Osteoblast (primary cell): ENCODE data around the gene CDC20. TPM values are rescaled to one million over a fixed set of nuclear protein-coding genes. Genes with fewer than 3 reads are reported as not detected.
A peak's percentile ranks its signal among the peaks of the same experiment; 100 is the strongest.

ENCODE experiments used
- DNase-seq: peaks from one replicate; pipeline ENCODE4 v3.0.0; 2011; ENCODE audit warnings: low spot score, mixed read lengths; ENCODE audit not compliant: insufficient read length; ENCODE audit errors: missing footprints
- H2AFZ ChIP-seq: 2 replicates; pipeline ENCODE4 v1.6.0; 2011; ENCODE audit warnings: mild to moderate bottlenecking, low read length
- H3K27ac ChIP-seq: 2 replicates; pipeline ENCODE4 v1.5.1; 2011; ENCODE audit warnings: mild to moderate bottlenecking, low read depth, low read length, moderate library complexity
- H3K27me3 ChIP-seq: 2 replicates; pipeline ENCODE4 v1.6.0; 2012; ENCODE audit warnings: mild to moderate bottlenecking, control low read depth, inconsistent platforms, low read length, moderate library complexity; ENCODE audit not compliant: insufficient read depth
- H3K36me3 ChIP-seq: 2 replicates; pipeline ENCODE4 v1.5.1; 2011; ENCODE audit warnings: mild to moderate bottlenecking, low read length, control low read depth, moderate library complexity; ENCODE audit not compliant: insufficient read depth
- H3K4me1 ChIP-seq: 2 replicates; pipeline ENCODE4 v1.5.1; 2011; ENCODE audit warnings: mild to moderate bottlenecking, low read length, control low read depth, moderate library complexity; ENCODE audit not compliant: insufficient read depth
- H3K4me2 ChIP-seq: 2 replicates; pipeline ENCODE4 v1.6.0; 2011; ENCODE audit warnings: mild to moderate bottlenecking, low read length; ENCODE audit not compliant: insufficient read depth
- H3K4me3 ChIP-seq: fragments of 200-600 bp; sonication (generic); 3 replicates; pipeline ENCODE4 v1.5.1; 2012; ENCODE audit warnings: mild to moderate bottlenecking, low read length, inconsistent platforms; ENCODE audit not compliant: insufficient read depth
- H3K79me2 ChIP-seq: 2 replicates; pipeline ENCODE4 v1.6.0; 2012; ENCODE audit warnings: mild to moderate bottlenecking, low read length, control low read depth, inconsistent platforms; ENCODE audit not compliant: insufficient read depth
- H3K9me3 ChIP-seq: 2 replicates; pipeline ENCODE4 v1.5.1; 2011; ENCODE audit warnings: low read depth, low read length, control low read depth
- H4K20me1 ChIP-seq: 2 replicates; pipeline ENCODE4 v1.6.0; 2012; ENCODE audit warnings: mild to moderate bottlenecking, low read length, control low read depth; ENCODE audit not compliant: insufficient read depth
- total RNA-seq: library from RNA; depleted of rRNA; stranded (reverse); fragments of >200 nt; gene quantifications from 2 replicates; pipeline ENCODE4 v1.2.3, GENCODE V29; 2012
- TF ChIP-seq, protein P1 (sequence below): IDR thresholded peaks from 2 replicates; pipeline ENCODE4 v1.5.1; 2011; ENCODE audit warnings: mild to moderate bottlenecking, low read depth, low read length, moderate library complexity; ENCODE audit errors: extremely low read depth

Gene CDC20
- 4.7 and 5.3 TPM in 2 replicates for total RNA-seq

DNA sequence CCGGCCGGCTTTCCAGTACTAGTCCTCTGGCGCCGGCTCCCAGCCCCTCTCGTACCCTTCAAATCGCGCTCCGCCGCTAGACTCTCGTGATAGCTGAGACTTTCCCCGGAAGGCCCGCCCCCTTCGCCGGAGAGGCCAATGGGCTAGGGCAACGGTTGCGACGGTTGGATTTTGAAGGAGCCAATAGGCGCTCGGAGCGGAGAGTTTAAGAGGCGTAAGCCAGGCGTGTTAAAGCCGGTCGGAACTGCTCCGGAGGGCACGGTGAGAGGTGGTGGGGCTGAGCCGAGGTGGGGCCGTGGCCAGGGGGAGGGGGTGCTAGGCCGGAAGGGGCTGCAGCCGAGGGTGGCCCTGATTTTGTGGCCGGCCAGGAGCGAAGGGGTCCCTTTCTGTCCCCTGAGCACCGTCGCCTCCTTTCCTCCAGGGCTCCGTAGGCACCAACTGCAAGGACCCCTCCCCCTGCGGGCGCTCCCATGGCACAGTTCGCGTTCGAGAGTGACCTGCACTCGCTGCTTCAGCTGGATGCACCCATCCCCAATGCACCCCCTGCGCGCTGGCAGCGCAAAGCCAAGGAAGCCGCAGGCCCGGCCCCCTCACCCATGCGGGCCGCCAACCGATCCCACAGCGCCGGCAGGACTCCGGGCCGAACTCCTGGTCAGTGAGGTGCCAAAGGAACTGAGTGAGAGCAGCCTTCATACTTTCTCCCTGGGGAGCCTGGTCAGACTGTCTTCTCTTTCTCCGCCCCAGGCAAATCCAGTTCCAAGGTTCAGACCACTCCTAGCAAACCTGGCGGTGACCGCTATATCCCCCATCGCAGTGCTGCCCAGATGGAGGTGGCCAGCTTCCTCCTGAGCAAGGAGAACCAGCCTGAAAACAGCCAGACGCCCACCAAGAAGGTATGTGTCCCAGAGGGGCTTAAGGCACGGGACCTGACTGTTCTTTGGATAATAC, at the start of gene CDC20:
Gene CDC20, plus strand, starts transcription at position 236 of the 948 bp plus-strand sequence. Its CDS starts 235 bp downstream, at position 471.
- no peaks in the 10 kb centered on the region for H3K27me3 ChIP-seq
- peaks cover 40% of the 10 kb centered on the region for H3K36me3 ChIP-seq
- H3K27ac ChIP-seq = peak within 1 kb of the TSS; percentile 69
- peak within 1 kb of the TSS; percentile 99 for H3K4me2 ChIP-seq
- H4K20me1 ChIP-seq = peaks cover 15% of the 10 kb centered on the region
- H3K4me3 ChIP-seq = peak within 1 kb of the TSS; percentile 85
- H3K79me2 ChIP-seq = peaks cover 49% of the 10 kb centered on the region
- peak within 1 kb of the TSS; percentile 97 for H2AFZ ChIP-seq
- H3K9me3 ChIP-seq = no peaks in the 10 kb centered on the region
- TF ChIP-seq, protein P1, sequence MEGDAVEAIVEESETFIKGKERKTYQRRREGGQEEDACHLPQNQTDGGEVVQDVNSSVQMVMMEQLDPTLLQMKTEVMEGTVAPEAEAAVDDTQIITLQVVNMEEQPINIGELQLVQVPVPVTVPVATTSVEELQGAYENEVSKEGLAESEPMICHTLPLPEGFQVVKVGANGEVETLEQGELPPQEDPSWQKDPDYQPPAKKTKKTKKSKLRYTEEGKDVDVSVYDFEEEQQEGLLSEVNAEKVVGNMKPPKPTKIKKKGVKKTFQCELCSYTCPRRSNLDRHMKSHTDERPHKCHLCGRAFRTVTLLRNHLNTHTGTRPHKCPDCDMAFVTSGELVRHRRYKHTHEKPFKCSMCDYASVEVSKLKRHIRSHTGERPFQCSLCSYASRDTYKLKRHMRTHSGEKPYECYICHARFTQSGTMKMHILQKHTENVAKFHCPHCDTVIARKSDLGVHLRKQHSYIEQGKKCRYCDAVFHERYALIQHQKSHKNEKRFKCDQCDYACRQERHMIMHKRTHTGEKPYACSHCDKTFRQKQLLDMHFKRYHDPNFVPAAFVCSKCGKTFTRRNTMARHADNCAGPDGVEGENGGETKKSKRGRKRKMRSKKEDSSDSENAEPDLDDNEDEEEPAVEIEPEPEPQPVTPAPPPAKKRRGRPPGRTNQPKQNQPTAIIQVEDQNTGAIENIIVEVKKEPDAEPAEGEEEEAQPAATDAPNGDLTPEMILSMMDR = no peak
- peak; percentile 99 for DNase-seq
- H3K4me1 ChIP-seq = peaks cover 38% of the 10 kb centered on the region

DNA sequence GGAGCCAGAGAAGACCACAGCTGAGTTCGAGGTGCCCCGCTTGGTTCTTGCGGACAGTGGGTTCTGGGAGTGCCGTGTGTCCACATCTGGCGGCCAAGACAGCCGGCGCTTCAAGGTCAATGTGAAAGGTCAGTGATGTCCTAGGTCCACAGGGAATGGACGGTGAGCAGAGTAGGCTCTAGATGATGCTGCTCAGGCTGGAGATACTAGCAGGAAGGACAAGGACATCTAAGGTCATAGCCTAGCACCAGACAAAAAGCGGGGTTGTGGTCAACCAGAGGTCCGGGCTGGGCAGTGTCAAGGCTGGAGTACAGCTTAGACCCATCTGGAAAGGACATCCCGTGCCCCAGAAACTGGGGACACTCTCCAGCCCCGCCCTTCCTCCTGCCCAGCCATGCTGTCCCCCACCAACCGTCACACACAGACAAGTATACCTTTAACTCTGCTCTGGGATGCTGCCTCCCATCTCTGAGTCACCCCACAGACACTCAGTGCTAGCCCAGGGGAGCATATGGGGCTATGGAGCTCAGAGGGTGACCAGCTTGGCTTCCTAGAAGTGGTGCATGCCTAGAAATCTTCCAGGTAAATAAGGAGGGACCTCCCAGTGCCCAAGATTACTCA, 49.3 kb upstream of the CDC20 start:
- Histone ChIP-seq H3K36me3 (no peaks in the 10 kb centered on the region), H3K27ac (no peak overlapping the region), H3K4me2 (no peak overlapping the region), H3K79me2 (no peaks in the 10 kb centered on the region), H3K27me3 (no peaks in the 10 kb centered on the region), H2AFZ (no peak overlapping the region), H3K4me1 (no peaks in the 10 kb centered on the region), H4K20me1 (no peaks in the 10 kb centered on the region), H3K4me3 (no peak overlapping the region), H3K9me3 (no peaks in the 10 kb centered on the region)
- DNase-seq = peak; percentile 89
- TF ChIP-seq, protein P1 = no peak

DNA sequence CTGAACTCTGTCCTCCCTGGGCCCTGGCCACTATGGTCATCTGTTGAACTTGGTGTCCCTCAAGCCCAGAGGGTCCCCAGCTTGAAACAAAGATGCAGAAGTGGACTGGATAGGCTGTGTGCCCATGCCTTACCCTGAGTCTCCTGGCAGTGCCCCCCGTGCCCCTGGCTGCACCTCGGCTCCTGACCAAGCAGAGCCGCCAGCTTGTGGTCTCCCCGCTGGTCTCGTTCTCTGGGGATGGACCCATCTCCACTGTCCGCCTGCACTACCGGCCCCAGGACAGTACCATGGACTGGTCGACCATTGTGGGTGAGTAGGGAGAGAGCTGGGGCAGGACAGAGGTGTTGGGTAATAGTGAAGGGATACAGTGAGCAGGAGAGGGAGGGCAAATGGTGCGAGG, 47.3 kb upstream of the CDC20 start:
- Histone ChIP-seq H3K27me3 (no peaks in the 10 kb centered on the region), H3K4me1 (no peaks in the 10 kb centered on the region), H2AFZ (no peak overlapping the region), H3K4me2 (no peak overlapping the region), H3K9me3 (no peaks in the 10 kb centered on the region), H4K20me1 (no peaks in the 10 kb centered on the region), H3K4me3 (no peak overlapping the region), H3K79me2 (no peaks in the 10 kb centered on the region), H3K36me3 (no peaks in the 10 kb centered on the region), H3K27ac (no peak overlapping the region)
- TF ChIP-seq, protein P1 = no peak
- no peak for DNase-seq

DNA sequence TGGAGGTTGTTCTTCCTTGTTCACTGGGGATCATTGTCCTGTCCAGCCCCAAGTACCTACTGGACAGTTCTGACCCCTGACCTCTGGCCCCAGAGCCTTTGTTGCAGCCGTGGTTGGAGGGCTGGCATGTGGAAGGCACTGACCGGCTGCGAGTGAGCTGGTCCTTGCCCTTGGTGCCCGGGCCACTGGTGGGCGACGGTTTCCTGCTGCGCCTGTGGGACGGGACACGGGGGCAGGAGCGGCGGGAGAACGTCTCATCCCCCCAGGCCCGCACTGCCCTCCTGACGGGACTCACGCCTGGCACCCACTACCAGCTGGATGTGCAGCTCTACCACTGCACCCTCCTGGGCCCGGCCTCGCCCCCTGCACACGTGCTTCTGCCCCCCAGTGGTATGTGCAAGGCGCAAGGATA, 46.6 kb upstream of the CDC20 start:
- no peaks in the 10 kb centered on the region for H3K4me1 ChIP-seq
- no peaks in the 10 kb centered on the region for H3K27me3 ChIP-seq
- DNase-seq = no peak
- no peaks in the 10 kb centered on the region for H3K36me3 ChIP-seq
- TF ChIP-seq, protein P1 = no peak
- no peaks in the 10 kb centered on the region for H3K9me3 ChIP-seq
- H3K79me2 ChIP-seq = no peaks in the 10 kb centered on the region
- no peak overlapping the region for H3K27ac ChIP-seq
- no peak overlapping the region for H3K4me2 ChIP-seq
- H2AFZ ChIP-seq = no peak overlapping the region
- no peak overlapping the region for H3K4me3 ChIP-seq
- H4K20me1 ChIP-seq = no peaks in the 10 kb centered on the region
